HEK293 (cell line): ENCODE results near the gene ZNF467.

Source experiments
- MZF1 ChIP-seq: fragments of 450-650 bp; formaldehyde crosslinking; IDR thresholded peaks from 2 replicates; pipeline ENCODE4 v1.5.1; 2017; ENCODE audit warnings: missing biosample characterization, missing genetic modification characterization, borderline replicate concordance
- SP2 ChIP-seq: fragments of 450-650 bp; formaldehyde crosslinking; IDR thresholded peaks from 2 replicates; pipeline ENCODE4 v1.5.1; 2016; ENCODE audit warnings: missing biosample characterization, missing genetic modification characterization
- ZNF138 ChIP-seq: fragments of 450-650 bp; formaldehyde crosslinking; IDR thresholded peaks from 2 replicates; pipeline ENCODE4 v1.5.1; 2016; ENCODE audit warnings: missing biosample characterization, missing genetic modification characterization, borderline replicate concordance
- ZNF223 ChIP-seq: fragments of 450-650 bp; formaldehyde crosslinking; IDR thresholded peaks from 2 replicates; pipeline ENCODE4 v1.5.1; 2016; ENCODE audit warnings: missing biosample characterization, missing genetic modification characterization
- ZNF354C ChIP-seq: fragments of 450-650 bp; formaldehyde crosslinking; IDR thresholded peaks from 2 replicates; pipeline ENCODE4 v1.5.1; 2016; ENCODE audit warnings: missing biosample characterization, missing genetic modification characterization, low read depth, borderline replicate concordance
- ZNF600 ChIP-seq: fragments of 450-650 bp; formaldehyde crosslinking; IDR thresholded peaks from 2 replicates; pipeline ENCODE4 v1.5.1; 2016; ENCODE audit warnings: missing biosample characterization, missing genetic modification characterization
- ZNF837 ChIP-seq: fragments of 450-650 bp; formaldehyde crosslinking; IDR thresholded peaks from 2 replicates; pipeline ENCODE4 v1.5.1; 2016; ENCODE audit warnings: missing biosample characterization, missing genetic modification characterization
- TF ChIP-seq, protein P1 (sequence below): fragments of 450-650 bp; formaldehyde crosslinking; IDR thresholded peaks from 2 replicates; pipeline ENCODE4 v1.5.1; 2016; ENCODE audit warnings: missing biosample characterization, missing genetic modification characterization
- TF ChIP-seq, protein P2 (sequence below): fragments of 450-650 bp; formaldehyde crosslinking; IDR thresholded peaks from 2 replicates; pipeline ENCODE4 v1.5.1; 2016; ENCODE audit warnings: missing biosample characterization, missing genetic modification characterization

DNA sequence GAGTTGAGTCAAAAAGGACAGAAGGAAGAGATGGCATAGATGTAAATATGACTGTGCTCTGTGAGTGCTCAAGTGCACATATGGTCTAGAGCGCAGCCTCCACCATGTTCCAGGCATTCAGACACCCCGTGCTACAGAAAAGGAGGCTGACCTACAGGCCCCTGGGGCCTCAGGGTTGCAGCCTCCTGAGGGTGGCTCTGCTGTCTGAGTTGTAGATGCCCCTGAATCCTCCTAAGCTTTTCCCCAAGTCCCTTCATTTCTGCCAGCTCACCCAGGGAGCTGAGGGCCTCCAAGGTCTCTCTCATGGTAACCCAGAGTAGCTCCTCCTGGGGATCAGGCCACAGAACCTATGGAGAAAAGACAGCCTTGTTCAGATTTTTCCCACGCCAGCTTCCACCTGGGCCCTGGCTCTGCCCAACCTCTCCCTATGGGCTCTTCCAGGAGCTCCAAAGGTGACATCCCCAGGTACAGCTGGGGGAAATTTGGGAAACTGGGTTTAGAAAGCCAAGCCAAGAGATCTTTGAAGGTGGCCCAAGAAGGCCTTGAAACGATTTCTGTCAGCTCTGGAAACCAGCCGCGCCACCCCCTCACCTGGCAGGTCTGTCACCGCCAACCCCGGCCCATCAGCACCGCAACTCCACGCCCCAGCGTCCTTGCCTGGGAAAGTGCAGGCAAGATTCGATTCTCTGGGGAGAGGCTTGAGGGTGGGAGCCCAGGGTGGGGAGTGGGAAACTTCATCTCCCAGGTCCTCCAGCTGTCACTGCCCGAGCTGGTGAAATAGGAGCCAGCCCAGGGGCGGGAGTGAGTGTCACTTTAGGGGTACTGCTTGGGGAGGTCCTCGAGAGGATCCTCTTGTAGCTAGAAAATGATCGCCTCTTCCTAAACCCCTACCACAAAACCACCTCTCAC, 2.4 kb downstream of the ZNF467 start:
- no peak for TF ChIP-seq ZNF138 (tag by site-specific recombination)
- TF ChIP-seq, protein P1, sequence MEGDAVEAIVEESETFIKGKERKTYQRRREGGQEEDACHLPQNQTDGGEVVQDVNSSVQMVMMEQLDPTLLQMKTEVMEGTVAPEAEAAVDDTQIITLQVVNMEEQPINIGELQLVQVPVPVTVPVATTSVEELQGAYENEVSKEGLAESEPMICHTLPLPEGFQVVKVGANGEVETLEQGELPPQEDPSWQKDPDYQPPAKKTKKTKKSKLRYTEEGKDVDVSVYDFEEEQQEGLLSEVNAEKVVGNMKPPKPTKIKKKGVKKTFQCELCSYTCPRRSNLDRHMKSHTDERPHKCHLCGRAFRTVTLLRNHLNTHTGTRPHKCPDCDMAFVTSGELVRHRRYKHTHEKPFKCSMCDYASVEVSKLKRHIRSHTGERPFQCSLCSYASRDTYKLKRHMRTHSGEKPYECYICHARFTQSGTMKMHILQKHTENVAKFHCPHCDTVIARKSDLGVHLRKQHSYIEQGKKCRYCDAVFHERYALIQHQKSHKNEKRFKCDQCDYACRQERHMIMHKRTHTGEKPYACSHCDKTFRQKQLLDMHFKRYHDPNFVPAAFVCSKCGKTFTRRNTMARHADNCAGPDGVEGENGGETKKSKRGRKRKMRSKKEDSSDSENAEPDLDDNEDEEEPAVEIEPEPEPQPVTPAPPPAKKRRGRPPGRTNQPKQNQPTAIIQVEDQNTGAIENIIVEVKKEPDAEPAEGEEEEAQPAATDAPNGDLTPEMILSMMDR (tag by site-specific recombination), result no peak
- TF ChIP-seq ZNF354C (tag by site-specific recombination), result no peak
- TF ChIP-seq SP2, result no peak
- no peak for TF ChIP-seq ZNF223
- TF ChIP-seq ZNF600, result no peak
- TF ChIP-seq, protein P2, sequence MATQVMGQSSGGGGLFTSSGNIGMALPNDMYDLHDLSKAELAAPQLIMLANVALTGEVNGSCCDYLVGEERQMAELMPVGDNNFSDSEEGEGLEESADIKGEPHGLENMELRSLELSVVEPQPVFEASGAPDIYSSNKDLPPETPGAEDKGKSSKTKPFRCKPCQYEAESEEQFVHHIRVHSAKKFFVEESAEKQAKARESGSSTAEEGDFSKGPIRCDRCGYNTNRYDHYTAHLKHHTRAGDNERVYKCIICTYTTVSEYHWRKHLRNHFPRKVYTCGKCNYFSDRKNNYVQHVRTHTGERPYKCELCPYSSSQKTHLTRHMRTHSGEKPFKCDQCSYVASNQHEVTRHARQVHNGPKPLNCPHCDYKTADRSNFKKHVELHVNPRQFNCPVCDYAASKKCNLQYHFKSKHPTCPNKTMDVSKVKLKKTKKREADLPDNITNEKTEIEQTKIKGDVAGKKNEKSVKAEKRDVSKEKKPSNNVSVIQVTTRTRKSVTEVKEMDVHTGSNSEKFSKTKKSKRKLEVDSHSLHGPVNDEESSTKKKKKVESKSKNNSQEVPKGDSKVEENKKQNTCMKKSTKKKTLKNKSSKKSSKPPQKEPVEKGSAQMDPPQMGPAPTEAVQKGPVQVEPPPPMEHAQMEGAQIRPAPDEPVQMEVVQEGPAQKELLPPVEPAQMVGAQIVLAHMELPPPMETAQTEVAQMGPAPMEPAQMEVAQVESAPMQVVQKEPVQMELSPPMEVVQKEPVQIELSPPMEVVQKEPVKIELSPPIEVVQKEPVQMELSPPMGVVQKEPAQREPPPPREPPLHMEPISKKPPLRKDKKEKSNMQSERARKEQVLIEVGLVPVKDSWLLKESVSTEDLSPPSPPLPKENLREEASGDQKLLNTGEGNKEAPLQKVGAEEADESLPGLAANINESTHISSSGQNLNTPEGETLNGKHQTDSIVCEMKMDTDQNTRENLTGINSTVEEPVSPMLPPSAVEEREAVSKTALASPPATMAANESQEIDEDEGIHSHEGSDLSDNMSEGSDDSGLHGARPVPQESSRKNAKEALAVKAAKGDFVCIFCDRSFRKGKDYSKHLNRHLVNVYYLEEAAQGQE (tag by site-specific recombination), result no peak
- no peak for TF ChIP-seq ZNF837 (tag by site-specific recombination)
- no peak for TF ChIP-seq MZF1 (tag by site-specific recombination)
